HepG2 (cell line): ENCODE measurements around the gene CPT1B. TPM values are rescaled to one million over a fixed set of nuclear protein-coding genes. Genes with fewer than 3 reads are reported as not detected.

Experiments used
- ASH2L ChIP-seq: fragments of 300-600, 200-600 bp; sonication (generic); IDR thresholded peaks from 2 replicates; pipeline ENCODE4 v1.7.0; 2017; ENCODE audit warnings: low read depth, mild to moderate bottlenecking, moderate library complexity, mixed read lengths, low read length; ENCODE audit not compliant: insufficient read length
- ERF ChIP-seq: IDR thresholded peaks from 2 replicates; pipeline ENCODE4 v1.6.1; 2018; ENCODE audit warnings: missing biosample characterization, missing genetic modification reagents
- GABPB1 ChIP-seq: IDR thresholded peaks from 2 replicates; pipeline ENCODE4 v1.6.1; 2016; ENCODE audit warnings: mild to moderate bottlenecking, missing genetic modification reagents, moderate library complexity, missing compliant biosample characterization
- HDAC1 ChIP-seq: sonication (generic); formaldehyde crosslinking; IDR thresholded peaks from 2 replicates; pipeline ENCODE4 v1.5.1; 2020; ENCODE audit warnings: mild to moderate bottlenecking, missing genetic modification reagents
- HNF4G ChIP-seq, 2 experiments: sonication (generic) in 1 of 2; formaldehyde crosslinking in 1 of 2; IDR thresholded peaks; 2 replicates each; pipeline versions ENCODE4 v1.4.0 to v1.6.1; 2011 to 2020; ENCODE audit warnings: borderline replicate concordance in 2 of 2, low read depth in 2 of 2, mild to moderate bottlenecking in 2 of 2, low read length in 1 of 2, missing genetic modification reagents in 1 of 2, moderate library complexity in 1 of 2
- KAT8 ChIP-seq: IDR thresholded peaks from 2 replicates; pipeline ENCODE4 v1.6.1; 2016; ENCODE audit warnings: missing genetic modification reagents, missing compliant biosample characterization
- KDM5B ChIP-seq: sonication (generic); formaldehyde crosslinking; IDR thresholded peaks from 2 replicates; pipeline ENCODE4 v1.4.0; 2020; ENCODE audit warnings: missing genetic modification reagents, mild to moderate bottlenecking, borderline replicate concordance
- KLF6 ChIP-seq: IDR thresholded peaks from 2 replicates; pipeline ENCODE4 v1.8.0; 2016; ENCODE audit warnings: missing biosample characterization, missing genetic modification reagents
- RAD51 ChIP-seq: fragments of 450-650 bp; IDR thresholded peaks from 2 replicates; pipeline ENCODE4 v1.6.1; 2016; ENCODE audit warnings: borderline replicate concordance
- SATB2 ChIP-seq: sonication (generic); formaldehyde crosslinking; IDR thresholded peaks from 2 replicates; pipeline ENCODE4 v1.5.0; 2020; ENCODE audit warnings: missing genetic modification reagents
- SP5 ChIP-seq: IDR thresholded peaks from 2 replicates; pipeline ENCODE4 v1.6.1; 2016; ENCODE audit warnings: low read depth, borderline replicate concordance
- STAG1 ChIP-seq: sonication (generic); formaldehyde crosslinking; IDR thresholded peaks from 2 replicates; pipeline ENCODE4 v1.4.0; 2020; ENCODE audit warnings: missing genetic modification reagents
- XBP1 ChIP-seq: sonication (generic); formaldehyde crosslinking; IDR thresholded peaks from 2 replicates; pipeline ENCODE4 v1.5.0; 2020; ENCODE audit warnings: missing genetic modification reagents
- ZBTB38 ChIP-seq: sonication (generic); formaldehyde crosslinking; IDR thresholded peaks from 2 replicates; pipeline ENCODE4 v1.5.1; 2020; ENCODE audit warnings: mild to moderate bottlenecking, missing genetic modification reagents
- ZNF263 ChIP-seq: sonication (generic); formaldehyde crosslinking; IDR thresholded peaks from 2 replicates; pipeline ENCODE4 v1.4.0; 2020; ENCODE audit warnings: missing genetic modification reagents
- ZNF629 ChIP-seq: sonication (generic); formaldehyde crosslinking; conservative IDR thresholded peaks from 2 replicates; pipeline ENCODE4 v1.5.0; 2020; ENCODE audit warnings: missing genetic modification reagents
- ZNF788 ChIP-seq: sonication (generic); formaldehyde crosslinking; IDR thresholded peaks from 2 replicates; pipeline ENCODE4 v1.5.0; 2020; ENCODE audit warnings: mild to moderate bottlenecking, missing genetic modification reagents, borderline replicate concordance
- ZNF792 ChIP-seq: IDR thresholded peaks from 2 replicates; pipeline ENCODE4 v1.6.1; 2016
- ZSCAN25 ChIP-seq: sonication (generic); formaldehyde crosslinking; IDR thresholded peaks from 2 replicates; pipeline ENCODE4 v1.8.0; 2022; ENCODE audit warnings: mild to moderate bottlenecking, missing genetic modification reagents
- ZSCAN31 ChIP-seq: sonication (generic); formaldehyde crosslinking; IDR thresholded peaks from 2 replicates; pipeline ENCODE4 v1.5.0; 2020; ENCODE audit warnings: low read depth, mild to moderate bottlenecking, missing genetic modification reagents
- polyA plus RNA-seq, 8 experiments: library from polyadenylated mRNA; depleted of rRNA in 3 of 8; stranded (reverse) in 7 of 8; unstranded in 1 of 8; fragments of >200 nt; fragmentation: Illumina TruSeq in 4 of 8; extraction: Trizol in 4 of 8; gene quantifications; 2 replicates each; pipeline versions ENCODE4 v1.2.1 to v1.2.3, GENCODE V29; 2011 to 2016; ENCODE audit warnings: low read depth in 4 of 8, missing spikeins in 1 of 8, mixed read lengths in 1 of 8; ENCODE audit not compliant: insufficient read depth in 1 of 8
- total RNA-seq, 5 experiments: library from RNA; depleted of rRNA; stranded (reverse); fragments of >200 nt; fragmentation: Illumina TruSeq; extraction: Trizol; gene quantifications; 2 replicates each; pipeline ENCODE4 v1.2.3, GENCODE V29; 2016; ENCODE audit warnings: low read depth in 1 of 5
- TF ChIP-seq, protein P1 (sequence below): sonication (generic); formaldehyde crosslinking; IDR thresholded peaks from 2 replicates; pipeline ENCODE4 v1.5.1; 2020; ENCODE audit warnings: missing genetic modification reagents, mild to moderate bottlenecking, borderline replicate concordance
- TF ChIP-seq, protein P2 (sequence below): sonication (generic); formaldehyde crosslinking; IDR thresholded peaks from 2 replicates; pipeline ENCODE4 v1.4.0; 2020; ENCODE audit warnings: mild to moderate bottlenecking, low read depth, missing genetic modification reagents
- TF ChIP-seq, protein P3 (sequence below): sonication (generic); formaldehyde crosslinking; IDR thresholded peaks from 2 replicates; pipeline ENCODE4 v1.4.0; 2020; ENCODE audit warnings: mild to moderate bottlenecking, missing genetic modification reagents
- TF ChIP-seq, protein P4 (sequence below): sonication (generic); formaldehyde crosslinking; IDR thresholded peaks from 2 replicates; pipeline ENCODE4 v1.9.0; 2022; ENCODE audit warnings: low read depth, missing genetic modification reagents

Gene CPT1B
- total and polyA plus RNA-seq, 2 of the 13 experiments (the other 11 are each of a cell fraction or from before 2014, with no cell fraction given): 9.2 to 19.5 TPM

DNA sequence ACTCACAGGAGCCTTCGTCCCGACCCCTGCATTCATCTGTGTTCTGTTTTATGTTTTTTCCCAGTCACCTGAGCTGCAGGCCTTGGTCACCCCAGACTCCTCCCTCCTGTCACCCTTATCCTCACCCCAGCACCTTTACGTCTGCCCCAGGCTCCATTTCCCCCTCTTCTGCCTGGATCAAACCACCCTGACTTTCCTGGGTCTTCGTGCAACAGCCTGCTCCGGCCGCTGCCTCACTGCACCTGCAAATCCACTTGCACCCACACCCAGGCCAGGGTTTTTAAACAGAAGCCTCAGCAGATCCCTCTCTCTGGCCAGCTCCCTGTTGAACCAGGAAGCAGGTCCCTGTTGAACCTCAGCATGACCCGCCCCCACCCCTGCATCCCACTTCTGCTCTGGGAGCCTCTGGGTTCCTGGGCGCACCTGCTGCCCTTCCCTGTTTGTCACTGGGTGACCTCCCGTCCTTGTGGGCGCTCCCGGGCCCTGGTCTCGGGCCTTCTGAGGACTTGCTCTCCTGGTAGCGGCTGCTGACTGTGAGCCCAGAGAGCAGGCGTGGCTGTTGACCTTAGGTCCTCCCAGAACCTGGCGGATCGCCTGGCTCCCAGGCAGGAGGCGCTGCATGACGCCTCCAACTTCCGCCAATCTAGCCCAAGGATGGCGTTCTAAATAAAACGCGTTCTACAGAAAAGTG lies 35.2 kb upstream of the CPT1B start (continued):
- TF ChIP-seq ZNF788 (CRISPR knock-in tag): peak; percentile 65; the same call in 1 of the 2 replicates
- peak; percentile 80 for TF ChIP-seq ZNF263
- no peak; the same call in 1 of the 2 replicates for TF ChIP-seq HNF4G (IDR thresholded peaks at IDR 0.05; ENCODE audit: borderline replicate concordance, low read depth, low read length)
- peak; percentile 75; the same call in 1 of the 2 replicates for TF ChIP-seq HNF4G (CRISPR knock-in tag; IDR thresholded peaks at IDR 0.05; ENCODE audit: borderline replicate concordance, low read depth)
- TF ChIP-seq XBP1: no peak
- TF ChIP-seq GABPB1 (CRISPR knock-in tag): peak; percentile 79
- TF ChIP-seq, protein P1, sequence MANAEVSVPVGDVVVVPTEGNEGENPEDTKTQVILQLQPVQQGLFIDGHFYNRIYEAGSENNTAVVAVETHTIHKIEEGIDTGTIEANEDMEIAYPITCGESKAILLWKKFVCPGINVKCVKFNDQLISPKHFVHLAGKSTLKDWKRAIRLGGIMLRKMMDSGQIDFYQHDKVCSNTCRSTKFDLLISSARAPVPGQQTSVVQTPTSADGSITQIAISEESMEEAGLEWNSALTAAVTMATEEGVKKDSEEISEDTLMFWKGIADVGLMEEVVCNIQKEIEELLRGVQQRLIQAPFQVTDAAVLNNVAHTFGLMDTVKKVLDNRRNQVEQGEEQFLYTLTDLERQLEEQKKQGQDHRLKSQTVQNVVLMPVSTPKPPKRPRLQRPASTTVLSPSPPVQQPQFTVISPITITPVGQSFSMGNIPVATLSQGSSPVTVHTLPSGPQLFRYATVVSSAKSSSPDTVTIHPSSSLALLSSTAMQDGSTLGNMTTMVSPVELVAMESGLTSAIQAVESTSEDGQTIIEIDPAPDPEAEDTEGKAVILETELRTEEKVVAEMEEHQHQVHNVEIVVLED: peak; percentile 38; the same call in 1 of the 2 replicates
- no peak for TF ChIP-seq RAD51
- 0 out of 2 replicates have a peak, but pooled peaks have one; percentile 81 for TF ChIP-seq ZSCAN31 (CRISPR knock-in tag)
- TF ChIP-seq STAG1 (CRISPR knock-in tag): peak; percentile 46
- TF ChIP-seq ZNF792 (CRISPR knock-in tag): 0 out of 2 replicates have a peak, but pooled peaks have one; percentile 52
- TF ChIP-seq KLF6: no peak
- TF ChIP-seq, protein P2, sequence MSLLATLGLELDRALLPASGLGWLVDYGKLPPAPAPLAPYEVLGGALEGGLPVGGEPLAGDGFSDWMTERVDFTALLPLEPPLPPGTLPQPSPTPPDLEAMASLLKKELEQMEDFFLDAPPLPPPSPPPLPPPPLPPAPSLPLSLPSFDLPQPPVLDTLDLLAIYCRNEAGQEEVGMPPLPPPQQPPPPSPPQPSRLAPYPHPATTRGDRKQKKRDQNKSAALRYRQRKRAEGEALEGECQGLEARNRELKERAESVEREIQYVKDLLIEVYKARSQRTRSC (CRISPR knock-in tag): no peak
- TF ChIP-seq ZBTB38 (CRISPR knock-in tag): no peak
- no peak for TF ChIP-seq ERF (CRISPR knock-in tag)
- TF ChIP-seq ASH2L: peak; percentile 28
- TF ChIP-seq KDM5B (CRISPR knock-in tag): peak; percentile 35; the same call in 1 of the 2 replicates
- peak; percentile 45; the same call in 1 of the 2 replicates for TF ChIP-seq KAT8 (CRISPR knock-in tag)
- TF ChIP-seq, protein P3, sequence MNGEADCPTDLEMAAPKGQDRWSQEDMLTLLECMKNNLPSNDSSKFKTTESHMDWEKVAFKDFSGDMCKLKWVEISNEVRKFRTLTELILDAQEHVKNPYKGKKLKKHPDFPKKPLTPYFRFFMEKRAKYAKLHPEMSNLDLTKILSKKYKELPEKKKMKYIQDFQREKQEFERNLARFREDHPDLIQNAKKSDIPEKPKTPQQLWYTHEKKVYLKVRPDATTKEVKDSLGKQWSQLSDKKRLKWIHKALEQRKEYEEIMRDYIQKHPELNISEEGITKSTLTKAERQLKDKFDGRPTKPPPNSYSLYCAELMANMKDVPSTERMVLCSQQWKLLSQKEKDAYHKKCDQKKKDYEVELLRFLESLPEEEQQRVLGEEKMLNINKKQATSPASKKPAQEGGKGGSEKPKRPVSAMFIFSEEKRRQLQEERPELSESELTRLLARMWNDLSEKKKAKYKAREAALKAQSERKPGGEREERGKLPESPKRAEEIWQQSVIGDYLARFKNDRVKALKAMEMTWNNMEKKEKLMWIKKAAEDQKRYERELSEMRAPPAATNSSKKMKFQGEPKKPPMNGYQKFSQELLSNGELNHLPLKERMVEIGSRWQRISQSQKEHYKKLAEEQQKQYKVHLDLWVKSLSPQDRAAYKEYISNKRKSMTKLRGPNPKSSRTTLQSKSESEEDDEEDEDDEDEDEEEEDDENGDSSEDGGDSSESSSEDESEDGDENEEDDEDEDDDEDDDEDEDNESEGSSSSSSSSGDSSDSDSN (CRISPR knock-in tag): peak; percentile 84
- no peak for TF ChIP-seq ZNF629 (CRISPR knock-in tag)
- TF ChIP-seq HDAC1 (CRISPR knock-in tag): 0 out of 2 replicates have a peak, but pooled peaks have one; percentile 18
- TF ChIP-seq, protein P4, sequence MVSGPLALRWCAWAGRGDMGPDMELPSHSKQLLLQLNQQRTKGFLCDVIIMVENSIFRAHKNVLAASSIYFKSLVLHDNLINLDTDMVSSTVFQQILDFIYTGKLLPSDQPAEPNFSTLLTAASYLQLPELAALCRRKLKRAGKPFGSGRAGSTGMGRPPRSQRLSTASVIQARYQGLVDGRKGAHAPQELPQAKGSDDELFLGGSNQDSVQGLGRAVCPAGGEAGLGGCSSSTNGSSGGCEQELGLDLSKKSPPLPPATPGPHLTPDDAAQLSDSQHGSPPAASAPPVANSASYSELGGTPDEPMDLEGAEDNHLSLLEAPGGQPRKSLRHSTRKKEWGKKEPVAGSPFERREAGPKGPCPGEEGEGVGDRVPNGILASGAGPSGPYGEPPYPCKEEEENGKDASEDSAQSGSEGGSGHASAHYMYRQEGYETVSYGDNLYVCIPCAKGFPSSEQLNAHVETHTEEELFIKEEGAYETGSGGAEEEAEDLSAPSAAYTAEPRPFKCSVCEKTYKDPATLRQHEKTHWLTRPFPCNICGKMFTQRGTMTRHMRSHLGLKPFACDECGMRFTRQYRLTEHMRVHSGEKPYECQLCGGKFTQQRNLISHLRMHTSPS (CRISPR knock-in tag): no peak
- TF ChIP-seq SATB2 (CRISPR knock-in tag): no peak
- peak; percentile 66; the same call in 1 of the 2 replicates for TF ChIP-seq SP5 (CRISPR knock-in tag)
- TF ChIP-seq ZSCAN25: peak; percentile 86; the same call in 1 of the 2 replicates
